Panc1 (cell line): ENCODE data around the gene RHOG. TPM values are rescaled to one million over a fixed set of nuclear protein-coding genes. Genes with fewer than 3 reads are reported as not detected.

Experiments used
- ATAC-seq: fragments of 200-7000 bp; cut with Tn5 transposase; 2 replicates; pipeline ENCODE4 v1.9.1; 2020; ENCODE audit warnings: mild to moderate bottlenecking, moderate library complexity
- BruUV-seq: library from RNA; stranded (reverse); fragments of 400-500 nt; replicated peaks from 2 replicates; lab custom pipeline; 2021; lab: Mats Ljungman, UMichigan
- CTCF ChIA-PET: fragments of 300-600 bp; sonication (Branson Sonifier 250); formaldehyde crosslinking; loops from one replicate; lab custom pipeline; 2022; ENCODE audit warnings: antibody characterized with exemption; lab: Charles Lee
- POLR2A ChIA-PET: fragments of 300-600 bp; sonication (Branson Sonifier 250); formaldehyde crosslinking; loops from one replicate; lab custom pipeline; 2022; ENCODE audit warnings: antibody characterized with exemption; lab: Charles Lee
- DNase-seq: peaks from one replicate; pipeline ENCODE4 v3.0.0-alpha.2; 2010; ENCODE audit warnings: low read depth, low spot score
- H3K27ac ChIP-seq: 2 replicates; pipeline ENCODE4 v1.5.1; 2011; ENCODE audit warnings: mild to moderate bottlenecking, low read length, inconsistent platforms
- H3K27me3 ChIP-seq: fragments of 200-500 bp; sonication (Bioruptor generic); 2 replicates; pipeline ENCODE4 v1.6.0; 2014; ENCODE audit warnings: low read length, inconsistent platforms; ENCODE audit not compliant: control insufficient read depth, insufficient read depth
- H3K36me3 ChIP-seq: fragments of 200-500 bp; sonication (Bioruptor generic); 2 replicates; pipeline ENCODE4 v1.5.1; 2014; ENCODE audit warnings: inconsistent platforms, mild to moderate bottlenecking, low read length, moderate library complexity; ENCODE audit not compliant: control insufficient read depth, insufficient read depth
- H3K4me1 ChIP-seq: 2 replicates; pipeline ENCODE4 v1.5.1; 2011; ENCODE audit warnings: inconsistent platforms, mild to moderate bottlenecking, low read length, moderate library complexity; ENCODE audit not compliant: control insufficient read depth, insufficient read depth
- H3K4me3 ChIP-seq, 2 experiments: 2 replicates each; pipeline ENCODE4 v1.5.1; 2011 to 2012; ENCODE audit warnings: low read depth in 2 of 2, low read length in 2 of 2, mild to moderate bottlenecking in 2 of 2, inconsistent platforms in 1 of 2, moderate library complexity in 1 of 2
- H3K9me3 ChIP-seq: fragments of 200-500 bp; sonication (Bioruptor generic); 2 replicates; pipeline ENCODE4 v1.5.1; 2014; ENCODE audit warnings: low read depth, mild to moderate bottlenecking, inconsistent platforms, low read length, moderate library complexity; ENCODE audit not compliant: control insufficient read depth, insufficient read depth
- POLR2AphosphoS5 ChIP-seq: IDR thresholded peaks from 2 replicates; pipeline ENCODE4 v1.6.1; 2012; ENCODE audit warnings: mild to moderate bottlenecking, low read depth, low read length, moderate library complexity
- SIN3A ChIP-seq: IDR thresholded peaks from 2 replicates; pipeline ENCODE4 v1.6.1; 2012; ENCODE audit warnings: low read depth, mild to moderate bottlenecking, low read length, moderate library complexity, borderline replicate concordance; ENCODE audit not compliant: insufficient read depth
- TCF7L2 ChIP-seq: IDR thresholded peaks from 2 replicates; pipeline ENCODE4 v1.6.1; 2011; ENCODE audit warnings: mild to moderate bottlenecking, low read depth, low read length, inconsistent platforms
- in situ Hi-C: cut with HindIII; loops from 2 replicates; pipeline ENCODE4 v1.10.0; 2016; ENCODE audit warnings: low sequenced_read_pairs, low pct_unique_long_range_greater_than_20kb
- intact Hi-C: fragments of 100-400 bp; cut with micrococcal nuclease; formaldehyde crosslinking; loops from one replicate; pipeline ENCODE4 v1.10.0; 2022; ENCODE audit not compliant: unreplicated experiment
- total RNA-seq: library from RNA; stranded (reverse); gene quantifications from one replicate; pipeline ENCODE4 v1.2.1, GENCODE V29; 2021; ENCODE audit not compliant: unreplicated experiment
- TF ChIP-seq, protein P1 (sequence below): fragments of 450-650 bp; IDR thresholded peaks from 2 replicates; pipeline ENCODE4 v1.5.1; 2017; ENCODE audit warnings: mild to moderate bottlenecking
- TF ChIP-seq, protein P2 (sequence below), 2 experiments: IDR thresholded peaks; 2 replicates each; pipeline ENCODE4 v1.6.1; 2011 to 2012; ENCODE audit warnings: low read depth in 2 of 2, control low read depth in 1 of 2, low read length in 1 of 2, mild to moderate bottlenecking in 1 of 2, moderate library complexity in 1 of 2; ENCODE audit not compliant: insufficient read depth in 1 of 2

RHOG gene
- total RNA-seq, 1 experiment from 2014 or later, result 156 TPM

- Histone ChIP-seq H3K4me3 (peak within 1 kb of the TSS; percentile 61 to 94), H3K27ac (peak within 1 kb of the TSS; percentile 84), H3K4me1 (peaks cover 9% of the 10 kb centered on the region), H3K36me3 (no peaks in the 10 kb centered on the region), H3K9me3 (no peaks in the 10 kb centered on the region), H3K27me3 (no peaks in the 10 kb centered on the region)
- in situ Hi-C loops (no loop called here), intact Hi-C loops (no loop called here)
- DNase-seq (peak; percentile 41), ATAC-seq (peak; percentile 88)
- BruUV-seq, result no TSS peak
- ChIA-PET CTCF (interaction anchor here (0.5 to 1.4 kb wide), 12 partner anchors 10 to 901 kb away, joined by 3 to 5 read pairs (median 4); partner anchors contain the start of genes NUP98, RHOG and STIM1), POLR2A (interaction anchor here (0.5 to 1.5 kb wide), 2 partner anchors 10 to 32 kb away, joined by 3 to 6 read pairs; partner anchors contain the start of gene NUP98)
- peak; percentile 53 for TF ChIP-seq POLR2AphosphoS5
- TF ChIP-seq, protein P1, sequence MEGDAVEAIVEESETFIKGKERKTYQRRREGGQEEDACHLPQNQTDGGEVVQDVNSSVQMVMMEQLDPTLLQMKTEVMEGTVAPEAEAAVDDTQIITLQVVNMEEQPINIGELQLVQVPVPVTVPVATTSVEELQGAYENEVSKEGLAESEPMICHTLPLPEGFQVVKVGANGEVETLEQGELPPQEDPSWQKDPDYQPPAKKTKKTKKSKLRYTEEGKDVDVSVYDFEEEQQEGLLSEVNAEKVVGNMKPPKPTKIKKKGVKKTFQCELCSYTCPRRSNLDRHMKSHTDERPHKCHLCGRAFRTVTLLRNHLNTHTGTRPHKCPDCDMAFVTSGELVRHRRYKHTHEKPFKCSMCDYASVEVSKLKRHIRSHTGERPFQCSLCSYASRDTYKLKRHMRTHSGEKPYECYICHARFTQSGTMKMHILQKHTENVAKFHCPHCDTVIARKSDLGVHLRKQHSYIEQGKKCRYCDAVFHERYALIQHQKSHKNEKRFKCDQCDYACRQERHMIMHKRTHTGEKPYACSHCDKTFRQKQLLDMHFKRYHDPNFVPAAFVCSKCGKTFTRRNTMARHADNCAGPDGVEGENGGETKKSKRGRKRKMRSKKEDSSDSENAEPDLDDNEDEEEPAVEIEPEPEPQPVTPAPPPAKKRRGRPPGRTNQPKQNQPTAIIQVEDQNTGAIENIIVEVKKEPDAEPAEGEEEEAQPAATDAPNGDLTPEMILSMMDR, result peak; percentile 98
- no peak for TF ChIP-seq TCF7L2
Measured at GRCh38 chr11:3807909-3808860, 32.6 kb downstream of the RHOG start, which contains the start of gene PGAP2. Gene PGAP2 (plus strand): TSS chr11:3808560. CDS start chr11:3811260, 2,700 bp downstream.

GRCh38 chr11:3803726-3804495 is 36.8 kb downstream of the RHOG start:
- DNase-seq (no peak), ATAC-seq (no peak)
- in situ Hi-C loops, result no loop called here
- H3K4me3 ChIP-seq, result no peak overlapping the region
- intact Hi-C loops, result no loop called here
- ChIA-PET CTCF (no interaction called here), POLR2A (interaction anchor here (0.7 kb wide), 2 partner anchors 46 to 84 kb away, joined by 3 to 4 read pairs; no protein-coding TSS in a partner anchor)
- no TSS peak for BruUV-seq
- H3K27ac ChIP-seq, result no peak overlapping the region
- no peaks in the 10 kb centered on the region for H3K36me3 ChIP-seq
- H3K4me1 ChIP-seq, result peaks cover 7% of the 10 kb centered on the region
- TF ChIP-seq, protein P1, result no peak
- TF ChIP-seq SIN3A, result no peak
- TF ChIP-seq, protein P2, sequence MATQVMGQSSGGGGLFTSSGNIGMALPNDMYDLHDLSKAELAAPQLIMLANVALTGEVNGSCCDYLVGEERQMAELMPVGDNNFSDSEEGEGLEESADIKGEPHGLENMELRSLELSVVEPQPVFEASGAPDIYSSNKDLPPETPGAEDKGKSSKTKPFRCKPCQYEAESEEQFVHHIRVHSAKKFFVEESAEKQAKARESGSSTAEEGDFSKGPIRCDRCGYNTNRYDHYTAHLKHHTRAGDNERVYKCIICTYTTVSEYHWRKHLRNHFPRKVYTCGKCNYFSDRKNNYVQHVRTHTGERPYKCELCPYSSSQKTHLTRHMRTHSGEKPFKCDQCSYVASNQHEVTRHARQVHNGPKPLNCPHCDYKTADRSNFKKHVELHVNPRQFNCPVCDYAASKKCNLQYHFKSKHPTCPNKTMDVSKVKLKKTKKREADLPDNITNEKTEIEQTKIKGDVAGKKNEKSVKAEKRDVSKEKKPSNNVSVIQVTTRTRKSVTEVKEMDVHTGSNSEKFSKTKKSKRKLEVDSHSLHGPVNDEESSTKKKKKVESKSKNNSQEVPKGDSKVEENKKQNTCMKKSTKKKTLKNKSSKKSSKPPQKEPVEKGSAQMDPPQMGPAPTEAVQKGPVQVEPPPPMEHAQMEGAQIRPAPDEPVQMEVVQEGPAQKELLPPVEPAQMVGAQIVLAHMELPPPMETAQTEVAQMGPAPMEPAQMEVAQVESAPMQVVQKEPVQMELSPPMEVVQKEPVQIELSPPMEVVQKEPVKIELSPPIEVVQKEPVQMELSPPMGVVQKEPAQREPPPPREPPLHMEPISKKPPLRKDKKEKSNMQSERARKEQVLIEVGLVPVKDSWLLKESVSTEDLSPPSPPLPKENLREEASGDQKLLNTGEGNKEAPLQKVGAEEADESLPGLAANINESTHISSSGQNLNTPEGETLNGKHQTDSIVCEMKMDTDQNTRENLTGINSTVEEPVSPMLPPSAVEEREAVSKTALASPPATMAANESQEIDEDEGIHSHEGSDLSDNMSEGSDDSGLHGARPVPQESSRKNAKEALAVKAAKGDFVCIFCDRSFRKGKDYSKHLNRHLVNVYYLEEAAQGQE (IDR thresholded peaks at IDR 0.05; ENCODE audit: insufficient read depth in 1 of 2, low read depth in 2 of 2, low read length in 1 of 2), result no peak
- TF ChIP-seq TCF7L2, result no peak
- TF ChIP-seq POLR2AphosphoS5, result no peak
- H3K27me3 ChIP-seq, result no peaks in the 10 kb centered on the region
- no peaks in the 10 kb centered on the region for H3K9me3 ChIP-seq
